ENCODE data around the gene WDR33. TPM values are rescaled to one million over a fixed set of nuclear protein-coding genes. Genes with fewer than 3 reads are reported as not detected.
"Not testable (repeated sequence)": the region's sequence is repeated elsewhere in the genome, so short reads cannot be mapped to it uniquely, and the experiment has no call there.

WDR33 gene
- total RNA-seq, 2 donors from 2014 or later: 70.8 to 80.5 TPM

DNA sequence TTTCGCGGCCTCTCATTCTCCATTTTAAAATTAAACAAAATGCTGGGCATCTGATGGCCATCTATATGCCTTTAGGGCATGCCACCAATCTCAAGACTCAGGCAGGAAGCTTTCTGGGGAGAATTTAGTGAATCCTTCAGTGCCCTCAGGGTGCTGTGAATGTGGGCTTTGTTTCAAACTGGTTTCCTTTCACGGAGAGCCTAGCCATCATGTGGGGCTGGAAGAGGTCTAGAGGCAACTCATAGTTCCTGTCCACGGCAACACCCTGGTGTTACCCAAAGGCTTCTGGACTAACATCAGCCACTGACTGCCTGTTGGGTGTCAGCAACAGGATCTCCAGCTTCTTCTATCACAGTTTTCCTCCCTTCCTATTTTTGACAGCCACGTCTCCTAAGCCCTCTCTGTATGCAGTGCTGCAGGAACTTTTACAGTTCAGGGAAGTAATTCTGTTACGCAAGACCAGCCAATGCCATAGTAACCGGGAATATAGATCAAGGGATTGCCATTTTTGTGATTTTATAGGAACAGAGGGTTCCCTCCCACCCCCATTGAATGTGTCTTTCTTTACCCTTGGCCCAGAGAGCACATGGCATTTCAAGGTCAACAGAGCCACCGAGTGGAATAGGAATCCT, 7.9 kb upstream of the WDR33 start:
- H3K36me3 Mint-ChIP-seq: peaks cover 33 to 35% of the 10 kb centered on the region in 2 donors
- H3K9me3 Mint-ChIP-seq: peaks cover 5 to 32% of the 10 kb centered on the region in 2 donors
- ATAC-seq (no peak), DNase-seq (ENCODE audit: low spot score in 2 of 2) (no peak)
- H3K27ac Mint-ChIP-seq: no peak overlapping the region

DNA sequence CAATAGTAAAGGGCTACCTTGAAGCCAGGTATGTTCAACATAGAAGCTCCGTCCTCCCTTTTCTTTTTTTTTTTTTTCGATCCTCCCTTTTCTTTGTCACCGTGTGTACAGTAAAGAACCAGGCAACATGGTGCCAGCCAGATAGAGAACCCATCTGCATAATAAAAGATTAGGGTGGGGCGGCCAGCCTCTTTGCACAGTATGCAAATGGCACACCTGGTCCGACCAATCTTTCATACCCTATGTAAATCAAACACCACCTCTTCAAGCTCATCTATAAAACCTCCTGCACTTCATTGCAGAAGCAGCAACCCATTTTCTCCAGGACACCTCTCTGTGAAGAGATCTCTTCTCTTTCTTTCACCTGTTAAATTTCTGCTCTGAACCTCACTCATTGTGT, 7.3 kb upstream of the WDR33 start:
- Mint-ChIP-seq H3K9me3 (peaks cover 5 to 32% of the 10 kb centered on the region in 2 donors), H3K36me3 (peaks cover 33 to 35% of the 10 kb centered on the region in 2 donors)
- no peak for DNase-seq (ENCODE audit: low spot score in 2 of 2)

DNA sequence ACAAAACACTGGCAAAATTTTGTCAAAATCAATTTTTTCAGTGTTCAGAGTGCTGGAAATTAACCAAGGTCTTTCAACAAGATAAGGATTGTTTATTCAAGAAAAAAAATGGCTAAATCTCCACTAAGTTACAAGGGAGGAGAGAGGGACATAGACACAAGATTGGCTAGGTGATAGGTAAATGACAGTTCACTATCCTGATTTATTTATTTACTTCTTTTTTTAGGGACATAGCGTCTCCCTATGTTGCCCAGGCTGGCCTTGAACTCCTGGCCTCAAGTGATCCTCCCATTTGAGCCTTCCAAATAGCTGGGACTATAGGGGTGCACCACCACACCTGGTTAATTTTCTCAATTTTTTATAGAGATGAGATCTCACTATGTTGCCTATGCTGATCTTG, 3.7 kb upstream of the WDR33 start:
- Mint-ChIP-seq H3K9me3 (peaks cover 5 to 11% of the 10 kb centered on the region in 2 donors), H3K36me3 (peaks cover 27 to 31% of the 10 kb centered on the region in 2 donors), H3K27ac (no peak overlapping the region)
- DNase-seq (ENCODE audit: low spot score in 2 of 2) (no peak), ATAC-seq (no peak)

More for the DNA sequence above, 7.3 kb upstream of the WDR33 start:
- no peak for ATAC-seq
- no peak overlapping the region for H3K27ac Mint-ChIP-seq

DNA sequence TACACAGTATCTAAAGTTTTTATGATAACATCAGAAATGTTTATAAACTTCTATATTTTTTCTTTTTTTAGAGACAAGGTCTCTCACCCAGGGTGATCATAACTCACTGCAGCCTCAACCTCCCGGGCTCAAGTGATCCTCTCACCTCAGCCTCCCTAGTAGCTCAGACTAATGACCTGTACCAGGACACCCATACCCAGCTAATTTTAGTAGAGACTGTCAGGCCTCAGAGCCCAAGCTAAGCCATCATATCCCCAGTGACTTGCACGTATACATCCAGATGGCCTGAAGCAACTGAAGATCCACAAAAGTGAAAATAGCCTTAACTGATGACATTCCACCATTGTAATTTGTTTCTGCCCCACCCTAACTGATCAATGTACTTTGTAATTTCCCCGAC, 1.5 kb upstream of the WDR33 start:
- not testable (repeated sequence) for DNase-seq (ENCODE audit: low spot score in 2 of 2)

DNA sequence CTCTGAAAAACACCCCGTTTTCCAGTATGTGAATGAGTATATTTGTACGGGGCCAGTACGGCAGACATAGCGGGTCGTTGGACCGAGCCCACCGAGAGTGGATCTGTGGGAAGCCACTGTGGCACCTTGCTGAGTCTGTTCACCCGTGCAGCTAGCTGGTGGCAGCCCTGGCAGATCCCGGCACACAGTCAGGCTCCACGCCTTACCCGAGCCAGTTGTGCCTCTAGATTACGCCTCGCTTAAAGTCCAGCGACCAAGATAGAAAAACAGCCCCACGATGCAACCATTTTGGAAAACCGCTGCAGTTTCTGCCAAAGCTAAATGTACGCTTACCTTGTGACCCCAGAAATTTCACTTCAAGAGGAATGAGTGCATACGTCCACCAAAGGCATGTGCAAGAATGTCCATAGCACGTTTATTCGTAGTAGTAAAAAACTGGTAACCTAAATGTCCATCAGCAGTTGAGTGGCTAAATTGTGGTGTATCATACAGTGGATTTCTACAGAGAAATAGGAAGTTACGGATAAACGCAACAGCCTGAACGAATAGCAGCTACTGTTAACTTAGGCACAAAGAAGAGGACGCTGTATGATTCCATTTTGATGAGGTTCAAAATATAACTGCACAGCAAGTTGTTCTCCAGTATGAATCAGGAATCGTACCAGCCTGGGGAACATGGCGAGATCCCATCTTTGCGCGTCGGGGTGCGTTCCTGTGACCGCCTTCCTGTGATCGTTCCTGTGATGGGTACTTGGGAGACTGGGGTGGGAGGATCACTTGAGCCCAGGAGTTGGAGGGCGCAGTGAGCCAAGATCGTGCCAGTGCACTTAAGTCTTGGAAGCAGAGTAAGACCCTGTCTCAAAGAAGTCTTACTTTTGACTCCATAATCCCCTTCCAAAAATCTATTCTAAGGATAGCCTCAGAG, 688 bp upstream of the WDR33 start:
- DNase-seq (ENCODE audit: low spot score in 2 of 2) (no peak), ATAC-seq (no peak)
- Mint-ChIP-seq H3K36me3 (peaks cover 16 to 18% of the 10 kb centered on the region in 2 donors), H3K27ac (peak overlapping the region; percentile 99 to 100), H3K9me3 (no peaks in the 10 kb centered on the region)

More for the DNA sequence above, 1.5 kb upstream of the WDR33 start:
- H3K27ac Mint-ChIP-seq, ATAC-seq, H3K9me3 Mint-ChIP-seq: not testable (repeated sequence)
- peaks cover 16 to 18% of the 10 kb centered on the region in 2 donors for H3K36me3 Mint-ChIP-seq

DNA sequence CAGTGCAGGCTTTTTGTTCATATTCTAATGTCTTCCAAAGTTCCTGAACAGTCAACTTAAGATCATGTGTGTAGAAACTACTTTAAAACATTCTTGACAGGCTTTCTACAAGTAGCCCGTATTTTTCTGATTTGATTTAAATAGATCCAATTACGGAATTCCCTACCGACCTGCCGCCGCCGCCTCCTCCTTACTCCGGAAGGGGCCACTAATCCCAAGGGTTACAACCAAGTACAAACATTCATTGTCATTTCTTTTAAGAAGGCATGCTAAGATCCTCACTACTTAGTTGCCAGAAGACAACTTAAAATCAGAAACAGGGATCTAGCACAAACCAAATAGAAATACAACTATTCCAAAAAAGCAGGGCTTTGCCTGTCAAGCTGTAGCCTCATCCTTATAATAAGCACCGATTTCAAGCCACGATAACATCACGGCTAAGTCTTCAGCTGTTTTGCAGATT, 784 bp downstream of the WDR33 start:
- DNase-seq (ENCODE audit: low spot score in 2 of 2) (no peak), ATAC-seq (no peak)
- Mint-ChIP-seq H3K27ac (peak overlapping the region; percentile 99 to 100), H3K36me3 (peaks cover 16 to 18% of the 10 kb centered on the region in 2 donors), H3K9me3 (no peaks in the 10 kb centered on the region)

DNA sequence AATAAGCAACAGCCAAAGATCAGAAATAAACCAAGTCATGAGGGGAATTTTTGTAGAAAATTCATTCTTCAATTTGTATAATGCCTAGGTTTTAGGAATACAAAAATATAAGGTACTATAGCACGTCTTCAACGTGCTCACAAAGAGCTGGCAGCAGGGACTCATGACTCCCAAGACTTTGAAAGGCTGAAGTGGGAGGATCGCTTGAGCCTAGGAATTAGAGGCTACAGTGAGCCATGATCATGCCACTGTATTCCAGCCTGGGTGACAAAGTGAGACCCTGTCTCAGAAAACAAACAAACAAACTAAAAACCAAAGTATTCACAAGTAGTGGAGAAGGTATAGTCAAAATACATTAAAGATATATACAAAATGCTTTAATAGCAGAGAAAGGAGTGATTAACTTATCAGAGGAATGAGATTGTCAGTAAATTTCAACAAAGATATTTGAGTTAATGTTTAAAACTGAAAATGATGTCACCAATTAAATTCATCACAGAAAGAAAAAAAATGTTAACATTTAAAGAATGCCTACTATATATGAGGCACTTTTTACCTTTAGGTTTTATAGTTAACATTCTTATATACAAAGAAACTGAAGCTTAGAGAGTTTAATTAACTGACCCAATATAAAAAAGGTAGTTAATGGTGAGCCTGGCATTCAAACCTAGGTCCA, 3.2 kb downstream of the WDR33 start:
- Mint-ChIP-seq H3K36me3 (peaks cover 16 to 18% of the 10 kb centered on the region in 2 donors), H3K9me3 (no peaks in the 10 kb centered on the region), H3K27ac (peak overlapping the region in 1 of 2 donors; percentile 45)
- no peak for DNase-seq (ENCODE audit: low spot score in 2 of 2)
- no peak for ATAC-seq

DNA sequence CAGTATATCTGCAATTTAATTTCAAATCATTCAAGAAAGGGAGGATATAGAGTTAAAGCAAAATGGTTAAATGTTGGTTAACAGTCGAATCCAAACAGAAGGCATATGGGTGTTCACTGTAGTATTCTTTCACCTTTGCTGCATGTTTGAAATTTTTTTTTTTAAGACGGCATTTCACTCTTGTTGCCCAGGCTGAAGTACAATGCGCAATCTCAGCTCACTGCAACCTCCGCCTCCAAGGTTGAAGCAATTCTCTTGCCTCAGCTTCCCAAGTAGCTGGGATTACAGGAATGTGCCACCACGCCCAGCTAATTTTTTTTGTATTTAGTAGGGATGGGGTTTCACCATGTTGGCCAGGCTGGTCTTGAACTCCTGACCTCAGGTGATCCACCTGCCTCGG, 4.1 kb downstream of the WDR33 start:
- not testable (repeated sequence) for H3K9me3 Mint-ChIP-seq; H3K27ac Mint-ChIP-seq; ATAC-seq; DNase-seq (ENCODE audit: low spot score in 2 of 2)
- H3K36me3 Mint-ChIP-seq: peaks cover 16 to 18% of the 10 kb centered on the region in 2 donors

DNA sequence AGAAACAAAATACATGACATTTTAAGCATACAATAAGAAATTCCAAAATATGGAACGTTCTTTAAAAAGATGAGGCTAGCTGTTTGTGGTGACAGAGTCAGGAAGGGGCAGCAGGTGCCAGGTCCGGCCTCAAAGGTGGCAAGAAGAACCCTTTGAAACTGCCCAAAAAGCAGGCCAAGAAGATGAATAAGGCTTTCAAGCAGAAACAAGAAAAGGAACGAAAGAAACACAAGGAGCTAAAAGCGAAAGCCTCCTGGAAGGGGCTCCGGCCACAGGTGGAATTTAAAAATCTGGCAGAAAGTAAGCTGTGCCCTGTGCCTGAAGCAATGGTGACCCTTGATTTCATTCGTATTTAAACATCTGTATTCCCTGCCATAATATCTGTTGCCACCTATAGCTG, 5.5 kb downstream of the WDR33 start:
- Mint-ChIP-seq H3K36me3 (peaks cover 6 to 10% of the 10 kb centered on the region in 2 donors), H3K9me3 (no peaks in the 10 kb centered on the region), H3K27ac (peak overlapping the region in 1 of 2 donors; percentile 25)
- DNase-seq (ENCODE audit: low spot score in 2 of 2): no peak
- no peak for ATAC-seq

DNA sequence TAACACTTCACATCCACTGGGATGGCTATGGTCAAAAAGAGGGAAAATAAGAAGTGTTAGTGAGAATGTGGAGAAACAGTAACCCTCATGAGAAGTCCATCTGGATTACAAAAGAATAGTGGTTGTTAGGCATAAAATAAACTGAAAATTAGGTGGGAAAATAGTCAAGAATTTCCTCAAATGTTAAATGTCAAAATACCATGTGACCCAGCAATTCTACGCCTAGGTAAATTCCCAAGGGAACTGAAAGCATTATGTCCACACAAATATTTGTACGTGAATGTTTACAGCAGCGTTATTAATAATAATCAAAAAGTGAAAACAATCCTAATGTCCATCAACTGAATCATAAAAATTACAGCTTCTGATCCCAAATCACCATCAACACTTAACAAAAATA, 11.0 kb downstream of the WDR33 start:
- Mint-ChIP-seq H3K9me3 (no peaks in the 10 kb centered on the region), H3K27ac (no peak overlapping the region), H3K36me3 (peaks cover 0 to 15% of the 10 kb centered on the region in 2 donors)
- DNase-seq (ENCODE audit: low spot score in 2 of 2): no peak
- ATAC-seq: no peak

DNA sequence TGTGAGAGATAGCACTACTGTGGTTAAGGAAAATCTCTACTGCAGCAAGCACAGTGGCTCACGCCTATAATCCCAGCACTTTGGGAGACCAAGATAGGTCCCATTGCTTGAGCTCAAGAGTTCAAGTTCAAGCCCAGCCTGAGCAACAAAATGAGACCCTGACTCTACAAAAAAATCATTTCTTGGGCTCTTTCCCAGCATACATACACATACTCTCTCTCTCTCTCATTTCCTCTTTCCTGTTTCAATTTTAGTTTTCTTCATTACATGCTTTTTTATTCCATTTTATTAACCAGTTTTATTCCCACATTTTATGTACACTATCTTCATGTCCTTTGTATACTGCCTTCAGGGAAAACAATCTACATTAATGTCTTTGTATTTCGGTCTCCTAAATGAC, 14.6 kb downstream of the WDR33 start:
- no peak for ATAC-seq
- H3K27ac Mint-ChIP-seq: peak overlapping the region in 1 of 2 donors; percentile 90
- no peaks in the 10 kb centered on the region for H3K9me3 Mint-ChIP-seq
- DNase-seq (ENCODE audit: low spot score in 2 of 2): no peak
- H3K36me3 Mint-ChIP-seq: peaks cover 0 to 15% of the 10 kb centered on the region in 2 donors

DNA sequence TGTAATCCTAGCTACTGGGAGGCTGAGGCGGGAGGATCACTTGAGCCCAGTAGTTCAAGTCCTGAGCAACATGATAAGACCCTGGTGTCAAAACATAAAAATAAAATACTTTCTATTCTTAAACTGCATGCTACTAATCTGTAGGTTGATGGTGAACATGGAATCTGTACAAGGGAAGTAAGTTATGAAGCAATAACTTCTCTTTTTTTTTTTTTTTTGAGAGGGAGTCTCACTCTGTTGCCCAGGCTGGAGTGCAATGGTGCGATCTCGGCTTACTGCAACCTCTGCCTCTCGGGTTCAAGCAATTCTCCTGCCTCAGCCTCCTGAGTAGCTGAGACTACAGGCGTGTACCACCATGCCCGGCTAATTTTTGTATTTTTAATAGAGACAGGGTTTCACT, 16.1 kb downstream of the WDR33 start:
- H3K36me3 Mint-ChIP-seq: peaks cover 0 to 15% of the 10 kb centered on the region in 2 donors
- not testable (repeated sequence) for DNase-seq (ENCODE audit: low spot score in 2 of 2); H3K9me3 Mint-ChIP-seq; ATAC-seq; H3K27ac Mint-ChIP-seq

DNA sequence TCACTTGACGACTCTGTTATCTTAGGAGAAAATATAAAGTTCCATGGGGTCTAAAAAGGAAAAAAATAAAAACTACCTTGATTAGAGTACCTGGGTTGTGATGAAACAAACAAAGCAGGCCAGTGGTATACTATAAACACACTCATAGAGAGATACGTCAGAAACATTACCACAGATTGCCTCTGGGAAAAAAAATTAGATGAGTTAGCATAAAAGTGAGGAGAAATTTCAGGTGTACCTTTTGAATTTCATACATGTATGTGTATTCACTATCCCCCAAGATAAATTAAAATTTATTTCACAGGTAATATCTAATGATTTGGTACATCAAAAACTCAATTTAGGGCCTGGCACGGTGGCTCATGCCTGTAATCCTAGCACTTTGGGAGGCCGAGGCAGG, 18.2 kb downstream of the WDR33 start:
- peaks cover 0 to 14% of the 10 kb centered on the region in 2 donors for H3K36me3 Mint-ChIP-seq
- no peak overlapping the region for H3K27ac Mint-ChIP-seq
- no peak for DNase-seq (ENCODE audit: low spot score in 2 of 2)

DNA sequence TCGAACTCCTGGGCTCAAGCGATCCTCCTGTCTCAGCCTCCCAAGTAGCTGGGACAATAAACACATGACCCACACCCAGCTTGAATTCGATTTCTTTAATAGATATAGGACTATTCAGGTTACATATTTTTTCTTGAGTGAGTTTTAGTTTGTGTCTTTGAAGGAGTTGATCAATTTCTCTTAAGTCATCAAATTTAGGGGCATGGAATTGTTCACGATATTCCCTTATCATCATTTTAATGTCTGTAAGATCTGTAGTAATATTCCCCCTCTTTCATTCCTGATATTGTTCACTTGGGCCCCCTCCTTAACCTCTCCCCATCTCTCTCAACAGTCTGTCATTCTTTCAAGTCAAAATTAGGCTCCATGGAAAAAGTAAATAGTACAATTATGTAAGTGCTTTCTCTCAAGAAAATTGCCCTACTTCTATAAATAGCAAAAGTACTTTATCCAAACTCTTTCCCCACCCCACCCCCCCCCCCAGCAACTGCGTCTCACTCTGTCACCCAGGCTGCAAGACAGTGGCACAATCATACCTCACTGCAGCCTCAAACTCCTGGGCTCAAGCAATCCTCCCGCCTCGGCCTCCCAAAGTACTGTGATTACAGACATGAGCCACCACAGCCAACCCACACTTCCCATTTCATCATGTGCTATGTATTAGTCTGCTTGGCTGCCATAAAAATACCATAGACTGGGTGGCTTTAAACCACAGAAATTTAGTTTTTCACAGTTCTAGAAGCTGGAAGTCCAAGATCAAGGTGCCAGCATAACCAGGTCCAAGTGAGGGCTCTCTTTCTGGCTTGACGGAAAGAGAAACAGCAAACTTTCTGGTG, 20.1 kb downstream of the WDR33 start:
- H3K36me3 Mint-ChIP-seq: no peaks in the 10 kb centered on the region
- DNase-seq (ENCODE audit: low spot score in 2 of 2) (no peak), ATAC-seq (peak in 1 of 2 donors; percentile 59)
- H3K27ac Mint-ChIP-seq: no peak overlapping the region
- no peaks in the 10 kb centered on the region for H3K9me3 Mint-ChIP-seq

More for the DNA sequence above, 18.2 kb downstream of the WDR33 start:
- H3K9me3 Mint-ChIP-seq: no peaks in the 10 kb centered on the region
- no peak for ATAC-seq

DNA sequence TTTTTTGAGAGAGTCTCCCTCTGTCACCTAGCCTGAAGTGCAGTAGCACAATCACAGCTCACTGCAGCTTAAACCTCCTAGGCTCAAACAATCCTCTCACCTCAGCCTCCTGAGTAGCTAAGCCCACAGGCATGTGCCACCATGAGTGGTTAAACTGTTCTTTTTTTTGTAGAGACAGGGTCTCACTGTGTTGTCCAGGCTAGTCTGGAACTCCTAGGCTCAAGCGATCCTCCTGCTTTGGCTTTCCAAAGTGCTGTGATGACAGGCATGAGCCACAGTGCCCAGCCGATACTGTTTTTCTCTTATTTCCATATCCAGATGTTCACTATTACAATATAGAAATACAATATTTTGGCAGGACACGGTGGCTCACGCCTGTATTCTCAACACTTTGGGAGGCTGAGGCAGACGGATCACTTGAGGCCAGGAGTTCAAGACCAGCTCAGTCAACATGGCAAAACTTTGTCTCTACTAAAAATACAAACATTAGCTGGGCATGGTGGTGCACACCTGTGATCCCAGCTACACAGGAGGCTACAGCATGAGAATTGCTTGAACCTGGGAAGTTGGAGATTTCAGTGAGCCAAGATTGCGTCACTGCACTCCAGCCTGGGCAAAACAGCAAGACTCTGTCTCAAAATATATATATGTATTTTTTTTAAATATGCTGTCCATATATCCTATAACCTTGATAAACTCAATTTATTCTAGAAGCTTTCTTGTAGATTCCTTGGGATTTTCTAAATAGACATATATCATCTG, 24.7 kb downstream of the WDR33 start:
- no peak for DNase-seq (ENCODE audit: low spot score in 2 of 2)
- Mint-ChIP-seq H3K9me3 (no peaks in the 10 kb centered on the region), H3K27ac (no peak overlapping the region), H3K36me3 (no peaks in the 10 kb centered on the region)
- ATAC-seq: no peak

Measured in activated naive CD4-positive, alpha-beta T cell treated with anti-CD3 and anti-CD28 coated beads, Interleukin-2, amount 50 U/mL, for 72 hours (primary cell).